NCI-H82 (cell line): ENCODE measurements around the gene ZNF225.
A peak's percentile ranks its signal among the peaks of the same experiment; 100 is the strongest.
"Not testable (repeated sequence)": the region's sequence is repeated elsewhere in the genome, so short reads cannot be mapped to it uniquely, and the experiment has no call there.

ENCODE experiments used
- DNase-seq: peaks from one replicate; lab custom pipeline; 2025; lab: John Stamatoyannopoulos, UW

Gene ZNF225

DNA sequence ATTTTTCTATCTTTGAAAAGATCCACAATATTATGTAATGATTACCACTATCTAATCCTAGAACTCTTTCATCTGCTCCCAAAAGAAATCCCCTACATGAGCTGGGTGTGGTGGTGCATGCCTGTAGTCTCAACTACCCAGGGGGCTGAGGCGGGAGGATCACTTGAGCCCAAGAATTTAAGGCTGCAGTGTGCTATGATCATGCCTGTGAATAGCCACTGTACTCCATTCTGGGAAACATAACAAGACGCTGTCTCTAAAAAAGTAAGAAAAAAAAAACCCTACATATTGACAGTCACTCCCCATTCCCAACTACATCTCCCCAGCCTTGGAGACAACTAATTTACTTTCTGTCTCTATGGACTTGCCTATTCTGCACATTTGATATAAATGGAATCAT lies 50.6 kb downstream of the ZNF225 start:
- no peak for DNase-seq

DNA sequence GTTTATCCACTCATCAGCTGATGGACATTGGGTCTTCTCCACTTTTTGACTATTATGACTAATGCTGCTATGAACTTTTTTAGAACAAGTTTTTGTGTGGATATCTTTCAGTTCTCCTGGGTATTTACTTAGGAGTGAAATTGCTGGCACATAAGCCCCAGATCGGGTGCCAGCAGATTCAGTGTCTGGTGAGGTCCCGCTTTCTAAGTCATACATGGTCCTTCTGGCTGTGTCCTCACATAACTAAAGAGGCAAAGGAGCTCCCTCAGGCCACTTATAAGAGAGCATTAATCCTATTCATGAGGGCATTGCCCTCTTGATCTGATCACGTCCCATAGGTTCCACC lies 51.1 kb downstream of the ZNF225 start:
- DNase-seq, result no peak

DNA sequence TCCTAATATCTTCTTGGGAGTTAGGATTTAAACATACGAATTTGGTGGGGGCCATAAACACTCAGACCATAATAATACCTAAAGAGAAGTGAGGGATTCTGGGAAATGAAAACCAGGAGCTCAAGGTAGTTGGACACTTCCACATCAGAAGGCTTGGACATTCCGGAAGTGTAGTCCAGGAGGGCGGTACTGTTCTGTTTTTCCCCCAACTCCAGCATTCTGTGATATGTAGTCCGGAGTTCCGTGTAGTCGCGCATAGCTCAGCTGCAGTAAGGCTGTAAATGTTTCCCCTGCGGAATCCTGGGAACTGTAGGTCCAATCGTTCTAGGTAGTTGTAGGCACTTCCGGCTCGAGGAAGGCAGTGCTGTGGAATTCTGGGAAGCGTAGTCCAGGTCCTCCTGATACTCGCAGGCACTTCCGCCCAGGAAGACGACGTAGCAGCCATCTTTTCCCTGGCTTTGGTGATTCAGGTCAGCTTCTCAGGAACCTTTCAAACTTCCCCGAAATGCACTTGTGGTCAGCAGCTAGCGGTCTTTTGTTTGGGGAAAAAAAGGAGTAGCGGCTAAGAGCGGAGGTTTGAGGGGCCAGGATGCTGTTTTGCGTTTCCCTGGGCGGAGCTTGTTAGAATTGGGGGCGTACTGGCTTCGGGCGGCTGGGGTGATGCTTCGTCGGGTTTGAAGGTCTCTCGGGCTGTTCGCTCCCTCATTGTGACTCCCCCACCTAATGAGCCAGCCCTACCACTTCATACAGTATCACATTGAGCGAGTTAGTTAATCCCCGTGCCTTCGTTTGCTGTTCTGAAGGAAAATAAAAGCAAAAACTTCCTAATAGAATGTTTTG lies 51.7 kb downstream of the ZNF225 start, which contains the start of gene ZNF226:
Gene ZNF226 (plus strand): TSS at position 428 of the 840 bp plus-strand sequence. CDS start 4,981 bp downstream, outside the sequence.
- DNase-seq, result peak; percentile 99

DNA sequence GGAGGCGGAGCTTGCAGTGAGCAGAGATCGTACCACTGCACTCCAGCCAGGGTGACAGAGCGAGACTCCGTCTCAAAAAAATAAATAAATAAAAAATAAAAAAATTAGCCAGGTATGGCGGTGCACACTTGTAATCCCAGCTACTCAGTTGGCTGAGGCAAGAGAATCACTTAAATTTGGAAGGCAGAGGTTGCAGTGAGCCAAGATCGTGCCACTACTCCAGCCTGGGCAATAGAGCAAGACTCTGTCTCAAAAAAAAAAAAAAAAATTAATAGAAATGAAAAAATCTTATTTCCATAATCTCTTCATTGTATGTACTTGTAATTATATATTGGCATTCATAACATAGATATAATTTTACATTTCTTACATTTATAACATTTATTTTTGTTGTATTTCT lies 57.5 kb downstream of the ZNF225 start:
- DNase-seq, result not testable (repeated sequence)

DNA sequence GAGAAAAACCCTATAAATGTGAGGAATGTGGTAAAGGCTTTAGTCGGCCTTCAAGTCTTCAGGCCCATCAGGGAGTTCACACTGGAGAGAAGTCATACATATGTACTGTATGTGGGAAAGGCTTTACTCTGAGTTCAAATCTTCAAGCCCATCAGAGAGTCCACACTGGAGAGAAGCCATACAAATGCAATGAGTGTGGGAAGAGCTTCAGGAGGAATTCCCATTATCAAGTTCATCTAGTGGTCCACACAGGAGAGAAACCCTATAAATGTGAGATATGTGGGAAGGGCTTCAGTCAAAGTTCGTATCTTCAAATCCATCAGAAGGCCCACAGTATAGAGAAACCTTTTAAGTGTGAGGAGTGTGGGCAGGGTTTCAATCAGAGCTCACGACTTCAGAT lies 63.4 kb downstream of the ZNF225 start:
- no peak for DNase-seq

DNA sequence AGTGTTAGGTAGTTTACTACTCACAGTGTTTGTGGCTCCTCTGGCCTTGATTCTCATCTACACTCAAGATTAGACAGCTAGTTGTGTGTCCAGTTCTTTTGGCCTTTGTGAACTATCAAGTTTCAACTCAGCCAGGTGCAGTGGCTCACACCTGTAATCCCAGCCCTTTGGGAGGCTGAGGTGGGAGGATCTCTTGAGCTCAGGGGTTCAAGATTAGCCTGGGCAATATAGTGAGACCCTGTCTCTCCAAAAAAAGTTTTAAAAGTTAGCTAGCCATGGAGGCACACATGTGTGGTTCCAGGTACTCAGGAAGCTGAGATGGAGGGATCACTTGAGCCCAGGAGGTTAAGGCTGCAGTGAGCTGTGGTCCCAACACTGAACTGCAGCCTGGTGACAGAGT lies 67.8 kb downstream of the ZNF225 start:
- DNase-seq, result no peak

DNA sequence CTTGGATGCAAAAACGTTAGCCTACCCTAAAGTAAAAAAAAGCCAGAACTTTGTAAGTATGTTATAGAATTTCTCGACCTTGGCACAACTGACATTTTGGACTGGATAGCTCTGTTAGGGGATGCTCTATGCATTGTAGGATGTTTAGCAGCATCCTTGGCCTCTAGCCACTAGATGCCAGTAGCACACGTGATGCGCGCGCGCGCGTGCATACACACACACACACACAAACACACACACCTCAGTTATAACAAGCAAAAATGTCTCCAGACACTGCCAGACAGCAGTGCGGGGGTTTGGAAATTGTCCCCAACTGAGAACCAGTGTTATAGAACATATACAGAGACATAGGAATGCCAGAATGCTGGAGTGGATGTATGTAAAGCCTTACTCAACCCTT lies 68.9 kb downstream of the ZNF225 start:
- no peak for DNase-seq
